Gastroesophageal sphincter (tissue), 3 donors: ENCODE results near the gene BABAM2.

ENCODE experiments used
- EP300 ChIP-seq: sonication (generic); formaldehyde crosslinking; IDR thresholded peaks from one replicate; pipeline ENCODE4 v1.6.1; 2017; ENCODE audit warnings: antibody characterized with exemption, mild to moderate bottlenecking
- POLR2A ChIP-seq, 2 donors: fragments of 450-650 bp; IDR thresholded peaks; one replicate each; pipeline ENCODE4 v1.6.1; 2017; ENCODE audit warnings: antibody characterized with exemption in 2 of 2, mild to moderate bottlenecking in 2 of 2, moderate library complexity in 1 of 2
- POLR2AphosphoS5 ChIP-seq: sonication (generic); formaldehyde crosslinking; IDR thresholded peaks from one replicate; pipeline ENCODE4 v1.6.1; 2017; ENCODE audit warnings: antibody characterized with exemption
- TF ChIP-seq, protein P1 (sequence below), 4 experiments: fragments of 200-600 bp in 2 of 4; fragments of 450-650 bp in 2 of 4; sonication (generic) in 1 of 4; IDR thresholded peaks; one replicate each; pipeline ENCODE4 v1.5.1; 2017 to 2019; ENCODE audit warnings: antibody characterized with exemption in 4 of 4, mild to moderate bottlenecking in 2 of 4, moderate library complexity in 2 of 4

DNA sequence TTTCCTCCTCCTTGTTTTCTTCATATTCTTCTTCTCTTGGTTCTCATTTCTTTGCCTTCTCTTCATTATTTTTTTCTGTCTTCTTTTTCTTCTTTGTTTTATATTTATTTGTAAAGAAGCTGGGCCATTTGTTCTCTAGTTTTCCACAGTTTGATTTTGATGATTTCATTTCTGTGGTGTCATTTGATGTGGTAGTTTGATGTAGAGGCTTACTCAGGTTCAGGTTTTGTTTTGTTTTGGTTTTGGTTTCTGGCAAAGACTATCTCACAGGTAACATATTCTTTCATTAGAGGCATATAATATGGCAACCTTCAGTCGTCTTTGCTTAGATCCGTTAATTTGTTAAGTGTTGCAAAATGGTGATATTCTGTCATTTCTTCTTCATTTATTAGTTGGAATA is 75.3 kb downstream of the BABAM2 start:
- TF ChIP-seq, protein P1, sequence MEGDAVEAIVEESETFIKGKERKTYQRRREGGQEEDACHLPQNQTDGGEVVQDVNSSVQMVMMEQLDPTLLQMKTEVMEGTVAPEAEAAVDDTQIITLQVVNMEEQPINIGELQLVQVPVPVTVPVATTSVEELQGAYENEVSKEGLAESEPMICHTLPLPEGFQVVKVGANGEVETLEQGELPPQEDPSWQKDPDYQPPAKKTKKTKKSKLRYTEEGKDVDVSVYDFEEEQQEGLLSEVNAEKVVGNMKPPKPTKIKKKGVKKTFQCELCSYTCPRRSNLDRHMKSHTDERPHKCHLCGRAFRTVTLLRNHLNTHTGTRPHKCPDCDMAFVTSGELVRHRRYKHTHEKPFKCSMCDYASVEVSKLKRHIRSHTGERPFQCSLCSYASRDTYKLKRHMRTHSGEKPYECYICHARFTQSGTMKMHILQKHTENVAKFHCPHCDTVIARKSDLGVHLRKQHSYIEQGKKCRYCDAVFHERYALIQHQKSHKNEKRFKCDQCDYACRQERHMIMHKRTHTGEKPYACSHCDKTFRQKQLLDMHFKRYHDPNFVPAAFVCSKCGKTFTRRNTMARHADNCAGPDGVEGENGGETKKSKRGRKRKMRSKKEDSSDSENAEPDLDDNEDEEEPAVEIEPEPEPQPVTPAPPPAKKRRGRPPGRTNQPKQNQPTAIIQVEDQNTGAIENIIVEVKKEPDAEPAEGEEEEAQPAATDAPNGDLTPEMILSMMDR (IDR thresholded peaks at IDR 0.05), result no peak
- TF ChIP-seq POLR2A (IDR thresholded peaks at IDR 0.05) (no peak), POLR2AphosphoS5 (no peak), EP300 (no peak)
